Stimulated activated naive CD8-positive, alpha-beta T cell treated with anti-CD3 and anti-CD28 coated beads, Interleukin-15, Interleukin-2, amounts not matched to agents 100 ng/mL and 50 ng/mL, for 24 hours (primary cell): ENCODE measurements around the gene GAS2L1.
A peak's percentile ranks its signal among the peaks of the same experiment; 100 is the strongest.

Source experiments
- H3K27ac Mint-ChIP-seq: one replicate; pipeline ENCODE4 v1.8.0; 2021; ENCODE audit warnings: mild to moderate bottlenecking, mixed read lengths
- H3K27me3 Mint-ChIP-seq: one replicate; pipeline ENCODE4 v1.8.0; 2021; ENCODE audit warnings: mixed read lengths
- H3K36me3 Mint-ChIP-seq: one replicate; pipeline ENCODE4 v1.8.0; 2021; ENCODE audit warnings: low read depth, mixed read lengths
- H3K4me1 Mint-ChIP-seq: one replicate; pipeline ENCODE4 v1.8.0; 2021; ENCODE audit warnings: low read depth, mixed read lengths
- H3K4me3 Mint-ChIP-seq: one replicate; pipeline ENCODE4 v1.8.0; 2021; ENCODE audit warnings: mild to moderate bottlenecking, mixed read lengths
- H3K9me3 Mint-ChIP-seq: one replicate; pipeline ENCODE4 v1.8.0; 2021; ENCODE audit warnings: mixed read lengths

GAS2L1 gene

GRCh38 chr22:29306175-29306834 is at the start of gene GAS2L1:
Gene GAS2L1 (plus strand): TSS chr22:29306650. CDS start chr22:29308106, 1,456 bp downstream.
- H3K4me3 Mint-ChIP-seq, result peak within 1 kb of the TSS; percentile 76
- H3K36me3 Mint-ChIP-seq, result no peaks in the 10 kb centered on the region
- H3K27ac Mint-ChIP-seq, result no peak within 1 kb of the TSS
- peaks cover 20% of the 10 kb centered on the region for H3K27me3 Mint-ChIP-seq
- H3K4me1 Mint-ChIP-seq, result peaks cover 23% of the 10 kb centered on the region
- H3K9me3 Mint-ChIP-seq, result no peaks in the 10 kb centered on the region

DNA sequence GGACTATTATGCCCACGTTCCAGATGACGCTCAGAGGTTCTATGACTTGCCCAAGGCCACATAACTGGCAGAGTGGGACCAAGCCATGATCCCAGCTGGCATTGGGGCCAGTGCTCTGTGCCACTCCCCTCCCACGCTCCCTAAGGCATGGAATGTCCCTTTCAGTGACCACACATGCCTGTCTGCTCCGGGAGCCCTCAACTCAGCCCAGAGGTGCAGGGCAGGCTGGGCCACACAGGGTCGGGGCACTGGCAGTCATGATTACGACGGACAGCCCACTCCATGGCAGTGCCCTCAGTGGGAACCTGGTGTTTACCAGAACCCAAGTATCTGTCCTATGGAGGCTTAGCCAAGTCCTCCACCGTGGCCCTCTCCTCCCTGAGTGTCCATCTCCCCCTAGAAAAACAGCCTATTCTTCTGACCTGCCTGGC is 48.7 kb upstream of the GAS2L1 start:
- H3K36me3 Mint-ChIP-seq, result peaks cover 3% of the 10 kb centered on the region
- H3K4me1 Mint-ChIP-seq, result no peaks in the 10 kb centered on the region
- no peak overlapping the region for H3K27ac Mint-ChIP-seq

GRCh38 chr22:29258407-29259252 is 47.8 kb upstream of the GAS2L1 start:
- H3K27me3 Mint-ChIP-seq, result no peaks in the 10 kb centered on the region
- no peaks in the 10 kb centered on the region for H3K9me3 Mint-ChIP-seq
- peaks cover 3% of the 10 kb centered on the region for H3K36me3 Mint-ChIP-seq
- no peak overlapping the region for H3K27ac Mint-ChIP-seq
- H3K4me3 Mint-ChIP-seq, result no peak overlapping the region
- no peaks in the 10 kb centered on the region for H3K4me1 Mint-ChIP-seq

More for the DNA sequence above, 48.7 kb upstream of the GAS2L1 start:
- no peak overlapping the region for H3K4me3 Mint-ChIP-seq
- H3K9me3 Mint-ChIP-seq, result no peaks in the 10 kb centered on the region
- H3K27me3 Mint-ChIP-seq, result no peaks in the 10 kb centered on the region

- no peaks in the 10 kb centered on the region for H3K9me3 Mint-ChIP-seq
- peaks cover 3% of the 10 kb centered on the region for H3K36me3 Mint-ChIP-seq
- no peak overlapping the region for H3K27ac Mint-ChIP-seq
- H3K4me1 Mint-ChIP-seq, result no peaks in the 10 kb centered on the region
- H3K4me3 Mint-ChIP-seq, result no peak overlapping the region
- H3K27me3 Mint-ChIP-seq, result no peaks in the 10 kb centered on the region
These were observed 47.1 kb upstream of the GAS2L1 start for GRCh38 chr22:29259253-29259899.

DNA sequence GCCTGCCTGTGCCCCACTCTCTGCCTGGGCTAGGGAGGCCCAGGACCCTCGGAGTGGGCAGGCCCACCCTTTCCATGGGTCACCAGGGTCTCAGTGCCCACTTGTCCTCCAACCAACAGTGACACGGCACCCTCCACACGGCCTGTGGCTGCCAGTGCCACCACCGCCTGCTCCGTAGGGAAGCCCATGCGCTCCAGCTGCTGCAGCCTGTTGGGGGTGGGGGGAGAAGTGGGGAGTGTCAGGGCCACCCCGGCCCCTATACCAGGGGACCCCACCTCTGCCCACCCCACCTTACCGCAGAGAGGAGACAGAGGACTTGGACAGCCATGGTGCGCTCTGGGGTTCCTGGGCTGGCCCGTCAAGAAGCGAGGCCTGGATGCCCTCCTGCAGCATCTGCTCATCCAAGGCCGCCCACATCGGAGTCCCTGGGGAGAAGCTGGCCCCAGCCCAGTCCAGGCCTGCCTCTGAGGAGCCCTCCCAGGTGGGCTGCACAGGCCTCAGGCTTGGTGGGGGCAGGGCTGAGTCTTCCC is 46.4 kb upstream of the GAS2L1 start:
- H3K4me1 Mint-ChIP-seq, result no peaks in the 10 kb centered on the region
- no peaks in the 10 kb centered on the region for H3K9me3 Mint-ChIP-seq
- H3K27me3 Mint-ChIP-seq, result no peaks in the 10 kb centered on the region
- no peak overlapping the region for H3K4me3 Mint-ChIP-seq
- H3K27ac Mint-ChIP-seq, result no peak overlapping the region
- peaks cover 3% of the 10 kb centered on the region for H3K36me3 Mint-ChIP-seq

GRCh38 chr22:29260601-29261315 is 45.7 kb upstream of the GAS2L1 start:
- Mint-ChIP-seq H3K4me3 (no peak overlapping the region), H3K27me3 (no peaks in the 10 kb centered on the region), H3K27ac (no peak overlapping the region), H3K4me1 (no peaks in the 10 kb centered on the region), H3K9me3 (no peaks in the 10 kb centered on the region), H3K36me3 (peaks cover 4% of the 10 kb centered on the region)

GRCh38 chr22:29263791-29264276 is 42.6 kb upstream of the GAS2L1 start:
- Mint-ChIP-seq H3K4me1 (peaks cover 17% of the 10 kb centered on the region), H3K9me3 (no peaks in the 10 kb centered on the region), H3K27me3 (peaks cover 3% of the 10 kb centered on the region), H3K27ac (no peak overlapping the region), H3K36me3 (peaks cover 25% of the 10 kb centered on the region), H3K4me3 (no peak overlapping the region)

GRCh38 chr22:29265305-29265704 is 41.1 kb upstream of the GAS2L1 start:
- peaks cover 3% of the 10 kb centered on the region for H3K27me3 Mint-ChIP-seq
- no peak overlapping the region for H3K27ac Mint-ChIP-seq
- H3K4me1 Mint-ChIP-seq, result peaks cover 25% of the 10 kb centered on the region
- no peaks in the 10 kb centered on the region for H3K9me3 Mint-ChIP-seq
- no peak overlapping the region for H3K4me3 Mint-ChIP-seq
- H3K36me3 Mint-ChIP-seq, result peaks cover 40% of the 10 kb centered on the region

DNA sequence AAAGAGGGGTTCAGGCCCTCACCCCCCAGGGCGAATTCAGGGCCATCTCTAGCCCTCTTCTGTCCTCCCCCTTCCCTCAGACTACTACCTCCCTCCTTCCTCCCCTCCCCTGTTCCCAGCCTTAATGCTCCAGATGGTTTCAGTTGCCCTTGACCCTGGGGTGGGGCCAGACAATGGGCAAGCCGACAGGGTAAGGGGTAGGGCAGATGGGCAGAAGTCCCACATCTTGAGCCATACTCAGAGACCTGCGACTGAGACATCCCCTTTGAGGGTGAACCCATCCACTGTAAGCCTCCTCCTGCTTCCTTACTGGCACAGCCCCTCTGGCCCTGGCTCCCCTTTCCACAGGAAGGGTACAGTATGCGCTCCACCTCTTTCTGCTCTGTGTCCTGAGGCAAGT is 40.5 kb upstream of the GAS2L1 start:
- Mint-ChIP-seq H3K36me3 (peaks cover 46% of the 10 kb centered on the region), H3K27ac (peak overlapping the region; percentile 96), H3K4me3 (peak overlapping the region; percentile 97), H3K27me3 (peaks cover 3% of the 10 kb centered on the region), H3K4me1 (peaks cover 31% of the 10 kb centered on the region), H3K9me3 (no peaks in the 10 kb centered on the region)

DNA sequence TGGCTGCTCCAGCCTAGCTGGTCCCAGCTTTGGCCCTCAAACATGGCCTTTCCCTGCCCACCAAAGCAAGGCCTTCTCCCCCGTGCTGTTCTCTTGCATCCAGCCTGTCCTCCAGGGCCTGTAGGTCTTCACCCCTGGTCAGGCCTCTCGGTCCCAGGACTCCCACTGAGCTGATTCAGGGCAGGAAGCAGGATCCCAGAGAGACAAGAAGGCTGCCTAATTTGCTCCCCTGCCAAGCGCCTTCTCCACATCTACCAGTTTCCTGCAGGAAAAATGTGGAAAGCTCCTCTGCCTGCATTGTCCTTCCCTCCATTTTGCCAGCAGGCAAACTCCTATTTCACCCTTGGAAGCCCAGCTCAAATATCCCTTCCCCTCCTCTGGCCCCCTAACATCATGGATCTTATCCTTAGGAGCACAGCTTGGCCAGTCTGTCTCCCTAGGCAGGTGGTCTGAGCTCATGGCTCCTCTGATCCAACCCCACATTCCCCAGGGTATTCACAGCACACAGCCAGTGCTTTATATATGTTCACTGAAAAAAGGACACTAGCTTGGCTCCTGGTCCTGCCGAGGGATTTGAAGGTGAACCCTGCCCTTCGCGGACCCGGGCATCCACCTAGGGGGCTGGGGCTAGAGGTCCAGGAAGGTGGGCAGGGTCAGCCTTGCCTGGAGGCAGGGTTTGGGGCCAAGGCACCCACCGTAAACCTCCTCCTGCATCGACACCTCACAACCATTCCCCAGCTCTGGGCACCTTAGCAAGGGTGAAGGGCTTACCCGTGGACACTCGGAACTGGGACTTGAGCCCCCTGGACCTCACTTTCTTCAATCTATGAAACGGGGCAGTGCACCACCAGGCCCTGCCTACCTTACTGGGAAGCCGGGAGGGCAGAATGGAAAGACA is 39.6 kb upstream of the GAS2L1 start:
- H3K27ac Mint-ChIP-seq, result peak overlapping the region; percentile 96
- H3K9me3 Mint-ChIP-seq, result no peaks in the 10 kb centered on the region
- H3K27me3 Mint-ChIP-seq, result peaks cover 3% of the 10 kb centered on the region
- H3K4me3 Mint-ChIP-seq, result peak overlapping the region; percentile 97
- H3K4me1 Mint-ChIP-seq, result peaks cover 40% of the 10 kb centered on the region
- peaks cover 54% of the 10 kb centered on the region for H3K36me3 Mint-ChIP-seq

GRCh38 chr22:29267462-29267857 is 39.0 kb upstream of the GAS2L1 start:
- H3K9me3 Mint-ChIP-seq, result no peaks in the 10 kb centered on the region
- H3K4me3 Mint-ChIP-seq, result peak overlapping the region; percentile 97
- H3K27ac Mint-ChIP-seq, result peak overlapping the region; percentile 100
- peaks cover 58% of the 10 kb centered on the region for H3K36me3 Mint-ChIP-seq
- H3K4me1 Mint-ChIP-seq, result peaks cover 47% of the 10 kb centered on the region
- peaks cover 3% of the 10 kb centered on the region for H3K27me3 Mint-ChIP-seq

DNA sequence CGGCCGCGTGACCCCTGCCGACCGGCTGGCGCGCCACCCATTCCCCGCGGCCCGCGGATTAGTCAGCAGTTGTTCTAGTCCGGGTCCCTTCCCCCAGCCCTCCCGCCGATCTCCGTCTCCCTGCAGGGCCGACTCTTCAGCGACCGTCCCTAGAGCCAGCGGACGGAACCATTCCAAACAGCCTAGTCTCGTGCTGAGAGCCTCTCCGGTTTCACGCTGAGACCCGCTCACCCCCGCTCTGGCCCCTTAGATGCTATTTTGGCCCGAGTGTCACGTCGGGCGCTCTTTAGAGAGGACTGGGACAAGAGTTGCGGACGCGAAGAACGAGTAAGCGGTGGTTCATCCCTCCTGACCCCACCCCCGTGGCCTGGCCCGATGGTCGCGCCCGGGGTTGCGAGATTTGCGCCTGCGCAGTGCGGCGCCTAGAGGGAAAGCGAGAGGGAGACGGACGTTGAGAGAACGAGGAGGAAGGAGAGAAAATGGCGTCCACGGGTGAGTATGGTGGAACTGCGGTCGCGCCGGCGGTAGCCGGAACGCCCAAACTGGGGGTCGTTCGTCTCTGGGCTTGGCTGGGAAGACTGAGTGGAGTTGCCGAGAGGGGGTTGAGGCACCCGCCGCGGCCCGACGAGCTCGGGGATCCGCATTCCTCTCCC is 38.5 kb upstream of the GAS2L1 start, which contains the start of the genes EWSR1 and RHBDD3:
Gene EWSR1, plus strand, starts transcription at position 411 of the 653 bp plus-strand sequence. Its CDS starts 69 bp downstream, at position 480.
Gene RHBDD3, minus strand, starts transcription at position 124 of the 653 bp plus-strand sequence. CDS start 2,355 bp downstream, outside the sequence.
- H3K27me3 Mint-ChIP-seq, result peaks cover 3% of the 10 kb centered on the region
- H3K4me3 Mint-ChIP-seq, result peak within 1 kb of the TSS; percentile 97
- no peaks in the 10 kb centered on the region for H3K9me3 Mint-ChIP-seq
- peaks cover 52% of the 10 kb centered on the region for H3K4me1 Mint-ChIP-seq
- peaks cover 62% of the 10 kb centered on the region for H3K36me3 Mint-ChIP-seq
- H3K27ac Mint-ChIP-seq, result peak within 1 kb of the TSS; percentile 100
